Ishikawa (cell line): ENCODE data around the gene PATE3.

Experiments
- EP300 ChIP-seq: IDR thresholded peaks from 2 replicates; pipeline ENCODE4 v1.6.1; 2012; ENCODE audit warnings: borderline replicate concordance
- RAD21 ChIP-seq: IDR thresholded peaks from 2 replicates; pipeline ENCODE4 v1.6.1; 2012; ENCODE audit warnings: low read depth
- TAF1 ChIP-seq: IDR thresholded peaks from 2 replicates; pipeline ENCODE4 v1.6.1; 2012; ENCODE audit warnings: low read depth, mild to moderate bottlenecking
- TCF12 ChIP-seq: IDR thresholded peaks from 2 replicates; pipeline ENCODE4 v1.6.1; 2012; ENCODE audit warnings: low read depth
- TEAD4 ChIP-seq: IDR thresholded peaks from 2 replicates; pipeline ENCODE4 v1.6.1; 2012
- YY1 ChIP-seq: IDR thresholded peaks from 2 replicates; pipeline ENCODE4 v1.6.1; 2012; ENCODE audit warnings: low read depth
- TF ChIP-seq, protein P1 (sequence below): IDR thresholded peaks from 2 replicates; pipeline ENCODE4 v1.6.1; 2012
- TF ChIP-seq, protein P2 (sequence below): IDR thresholded peaks from 2 replicates; pipeline ENCODE4 v1.6.1; 2012; ENCODE audit warnings: low read depth, mild to moderate bottlenecking

DNA sequence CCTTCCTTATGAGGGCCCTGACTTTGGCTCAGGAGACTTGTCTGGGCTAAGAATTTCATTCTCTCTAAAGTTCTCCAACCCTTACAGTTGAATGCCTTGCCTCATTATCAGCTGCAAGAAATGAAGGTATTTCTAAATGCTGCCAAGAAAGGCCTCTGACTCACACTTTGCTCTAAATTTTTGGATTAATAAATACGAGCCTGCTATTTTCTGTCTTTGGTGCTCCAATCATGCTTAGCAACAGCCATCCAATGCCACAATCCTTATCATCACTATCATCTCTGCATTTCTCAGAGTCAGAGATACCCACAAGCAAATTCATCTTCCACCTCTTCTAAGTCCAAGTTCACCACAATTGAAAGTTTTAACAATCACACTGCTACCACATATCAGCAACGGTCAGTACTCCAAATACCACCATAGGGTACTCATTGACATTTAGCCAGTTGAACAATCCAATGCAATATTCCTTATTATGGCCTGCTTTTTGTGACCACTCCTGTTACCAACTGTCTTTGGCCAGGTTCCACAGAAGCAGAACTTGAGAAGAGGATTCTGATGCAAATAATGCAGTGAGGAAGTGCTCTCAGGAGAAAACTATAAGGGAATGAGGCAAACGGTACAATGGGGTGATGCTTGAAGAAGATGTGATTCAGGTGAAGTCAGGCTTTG is 15.0 kb upstream of the PATE3 start:
- TF ChIP-seq TAF1 (no peak), EP300 (no peak), RAD21 (no peak), YY1 (no peak), TEAD4 (no peak), TCF12 (no peak)
- TF ChIP-seq, protein P1, sequence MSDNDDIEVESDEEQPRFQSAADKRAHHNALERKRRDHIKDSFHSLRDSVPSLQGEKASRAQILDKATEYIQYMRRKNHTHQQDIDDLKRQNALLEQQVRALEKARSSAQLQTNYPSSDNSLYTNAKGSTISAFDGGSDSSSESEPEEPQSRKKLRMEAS, result no peak
- TF ChIP-seq, protein P2, sequence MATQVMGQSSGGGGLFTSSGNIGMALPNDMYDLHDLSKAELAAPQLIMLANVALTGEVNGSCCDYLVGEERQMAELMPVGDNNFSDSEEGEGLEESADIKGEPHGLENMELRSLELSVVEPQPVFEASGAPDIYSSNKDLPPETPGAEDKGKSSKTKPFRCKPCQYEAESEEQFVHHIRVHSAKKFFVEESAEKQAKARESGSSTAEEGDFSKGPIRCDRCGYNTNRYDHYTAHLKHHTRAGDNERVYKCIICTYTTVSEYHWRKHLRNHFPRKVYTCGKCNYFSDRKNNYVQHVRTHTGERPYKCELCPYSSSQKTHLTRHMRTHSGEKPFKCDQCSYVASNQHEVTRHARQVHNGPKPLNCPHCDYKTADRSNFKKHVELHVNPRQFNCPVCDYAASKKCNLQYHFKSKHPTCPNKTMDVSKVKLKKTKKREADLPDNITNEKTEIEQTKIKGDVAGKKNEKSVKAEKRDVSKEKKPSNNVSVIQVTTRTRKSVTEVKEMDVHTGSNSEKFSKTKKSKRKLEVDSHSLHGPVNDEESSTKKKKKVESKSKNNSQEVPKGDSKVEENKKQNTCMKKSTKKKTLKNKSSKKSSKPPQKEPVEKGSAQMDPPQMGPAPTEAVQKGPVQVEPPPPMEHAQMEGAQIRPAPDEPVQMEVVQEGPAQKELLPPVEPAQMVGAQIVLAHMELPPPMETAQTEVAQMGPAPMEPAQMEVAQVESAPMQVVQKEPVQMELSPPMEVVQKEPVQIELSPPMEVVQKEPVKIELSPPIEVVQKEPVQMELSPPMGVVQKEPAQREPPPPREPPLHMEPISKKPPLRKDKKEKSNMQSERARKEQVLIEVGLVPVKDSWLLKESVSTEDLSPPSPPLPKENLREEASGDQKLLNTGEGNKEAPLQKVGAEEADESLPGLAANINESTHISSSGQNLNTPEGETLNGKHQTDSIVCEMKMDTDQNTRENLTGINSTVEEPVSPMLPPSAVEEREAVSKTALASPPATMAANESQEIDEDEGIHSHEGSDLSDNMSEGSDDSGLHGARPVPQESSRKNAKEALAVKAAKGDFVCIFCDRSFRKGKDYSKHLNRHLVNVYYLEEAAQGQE, result no peak
